K562 (cell line): ENCODE measurements around the gene LRRTM4. TPM values are rescaled to one million over a fixed set of nuclear protein-coding genes. Genes with fewer than 3 reads are reported as not detected.

Experiments
- ATAC-seq: fragments of 200-7000 bp; cut with Tn5 transposase; 3 replicates; pipeline ENCODE4 v1.9.1; 2020; ENCODE audit warnings: moderate library complexity
- BruUV-seq: library from RNA; stranded (reverse); fragments of 400-500 nt; replicated peaks from 2 replicates; lab custom pipeline; 2021; lab: Mats Ljungman, UMichigan
- CTCF ChIA-PET: fragments of 300-600 bp; formaldehyde crosslinking; extraction: SDS; loops from one replicate; lab custom pipeline; 2021; ENCODE audit warnings: low intra/inter-chr PET ratio; lab: Yijun Ruan, JAX
- POLR2A ChIA-PET: fragments of 300-600, 350-650 bp; sonication (Branson Sonifier 250); formaldehyde crosslinking; extraction: SDS; loops from one replicate; lab custom pipeline; 2021; ENCODE audit warnings: antibody characterized with exemption, inconsistent platforms; lab: Yijun Ruan, JAX
- DNase-seq, 4 experiments: peaks; one replicate each; pipeline versions ENCODE4 v3.0.0 to v3.0.0-alpha.2; 2011 to 2018; ENCODE audit warnings: low spot score in 3 of 4, mixed read lengths in 3 of 4; ENCODE audit errors: extremely low read depth in 1 of 4
- FAIRE-seq: peaks from 2 replicates; lab custom pipeline; 2011; peaks lifted over from hg19 to GRCh38; lab: Jason Lieb, UNC
- H2AFZ ChIP-seq: 2 replicates; pipeline ENCODE4 v1.6.0; 2011; ENCODE audit warnings: low read depth, low read length, control low read depth, inconsistent platforms
- H3K27ac ChIP-seq: fragments of 200-600 bp; 3 replicates; pipeline ENCODE4 v1.8.0; 2011; ENCODE audit warnings: low read depth, mild to moderate bottlenecking, control low read depth, inconsistent platforms, low read length, moderate library complexity, mixed read lengths; ENCODE audit errors: extremely low read depth
- H3K27me3 ChIP-seq, 2 experiments: fragments of 300-600 bp in 1 of 2; 2 replicates in 1 of 2; 3 replicates in 1 of 2; pipeline versions ENCODE4 v1.6.0 to v1.8.0; 2011; ENCODE audit warnings: inconsistent platforms in 2 of 2, low read length in 2 of 2, mild to moderate bottlenecking in 1 of 2, mixed read lengths in 1 of 2, moderate library complexity in 1 of 2; ENCODE audit not compliant: control insufficient read depth in 2 of 2, insufficient read depth in 2 of 2
- H3K36me3 ChIP-seq: fragments of 300-600 bp; 3 replicates; pipeline ENCODE4 v1.8.0; 2011; ENCODE audit warnings: mild to moderate bottlenecking, low read length, inconsistent platforms; ENCODE audit not compliant: control insufficient read depth, insufficient read depth
- H3K4me1 ChIP-seq, 2 experiments: fragments of 200-600 bp in 1 of 2; replicated peaks in 1 of 2; 2 replicates in 1 of 2; 3 replicates in 1 of 2; pipeline versions ENCODE4 v1.5.1 to v1.8.0; 2011; ENCODE audit warnings: inconsistent platforms in 2 of 2, low read length in 2 of 2, mild to moderate bottlenecking in 1 of 2, mixed read lengths in 1 of 2, moderate library complexity in 1 of 2; ENCODE audit not compliant: control insufficient read depth in 2 of 2, insufficient read depth in 2 of 2
- H3K4me2 ChIP-seq: 2 replicates; pipeline ENCODE4 v1.6.1; 2011; ENCODE audit warnings: low read length, control low read depth, inconsistent platforms, mixed read lengths; ENCODE audit not compliant: insufficient read depth
- H3K4me3 ChIP-seq: fragments of 200-600 bp; sonication (generic), shearing (Covaris generic); 2 replicates; pipeline ENCODE4 v1.5.1; 2016; ENCODE audit warnings: control low read depth, inconsistent platforms
- H3K79me2 ChIP-seq: fragments of 200-600 bp; 3 replicates; pipeline ENCODE4 v1.8.0; 2011; ENCODE audit warnings: low read length, inconsistent platforms; ENCODE audit not compliant: control insufficient read depth, insufficient read depth
- H3K9ac ChIP-seq, 2 experiments: 2 replicates each; pipeline versions ENCODE4 v1.6.0 to v1.6.1; 2011; ENCODE audit warnings: low read depth in 2 of 2, low read length in 2 of 2, control low read depth in 1 of 2, inconsistent platforms in 1 of 2, mild to moderate bottlenecking in 1 of 2, mixed read lengths in 1 of 2; ENCODE audit not compliant: insufficient read depth in 1 of 2
- H3K9me1 ChIP-seq: one replicate; pipeline ENCODE4 v1.6.0; 2011; ENCODE audit warnings: inconsistent platforms, mild to moderate bottlenecking, low read length, moderate library complexity; ENCODE audit not compliant: control insufficient read depth, insufficient read depth
- H3K9me3 ChIP-seq: replicated peaks from 2 replicates; pipeline ENCODE4 v1.5.1; 2011; ENCODE audit warnings: low read depth, low read length, inconsistent platforms; ENCODE audit not compliant: control insufficient read depth, insufficient read depth
- H4K20me1 ChIP-seq: replicated peaks from 2 replicates; pipeline ENCODE4 v1.6.1; 2011; ENCODE audit warnings: low read length, inconsistent platforms, mixed read lengths; ENCODE audit not compliant: control insufficient read depth, insufficient read depth
- ATF7 ChIP-seq: fragments of 450-650 bp; IDR thresholded peaks from 2 replicates; pipeline ENCODE4 v1.7.1; 2014; ENCODE audit warnings: mild to moderate bottlenecking, moderate library complexity
- GTF2F1 ChIP-seq: IDR thresholded peaks from 2 replicates; pipeline ENCODE4 v1.6.1; 2011; ENCODE audit warnings: low read depth, low read length, improper control_type of control experiment
- HDAC6 ChIP-seq: IDR thresholded peaks from 2 replicates; pipeline ENCODE4 v1.6.1; 2012; ENCODE audit warnings: low read depth, mild to moderate bottlenecking, control low read depth, inconsistent platforms, low read length, moderate library complexity
- HDAC8 ChIP-seq: fragments of 450-650 bp; IDR thresholded peaks from 2 replicates; pipeline ENCODE4 v1.6.1; 2016; ENCODE audit warnings: mild to moderate bottlenecking, missing genetic modification characterization, moderate library complexity, missing compliant biosample characterization
- HDGF ChIP-seq: fragments of 450-650 bp; IDR thresholded peaks from 2 replicates; pipeline ENCODE4 v1.6.1; 2016
- JUNB ChIP-seq: fragments of 450-650 bp; formaldehyde crosslinking; conservative IDR thresholded peaks from 2 replicates; pipeline ENCODE4 v1.4.0; 2020; ENCODE audit warnings: mild to moderate bottlenecking
- MBD2 ChIP-seq: sonication (generic); IDR thresholded peaks from 2 replicates; pipeline ENCODE4 v1.6.1; 2016; ENCODE audit warnings: low read depth, borderline replicate concordance
- MYNN ChIP-seq, 2 experiments: sonication (generic); formaldehyde crosslinking in 1 of 2; IDR thresholded peaks; 2 replicates each; pipeline versions ENCODE4 v1.5.0 to v1.6.1; 2016 to 2020; ENCODE audit warnings: antibody characterized with exemption in 1 of 2, missing genetic modification reagents in 1 of 2
- NCOA1 ChIP-seq: fragments of 450-650 bp; IDR thresholded peaks from 2 replicates; pipeline ENCODE4 v1.6.1; 2016; ENCODE audit warnings: low read depth
- XRCC3 ChIP-seq: fragments of 450-650 bp; IDR thresholded peaks from 2 replicates; pipeline ENCODE4 v1.6.1; 2017; ENCODE audit warnings: mild to moderate bottlenecking, moderate library complexity
- ZBTB8A ChIP-seq: fragments of 450-650 bp; IDR thresholded peaks from 2 replicates; pipeline ENCODE4 v1.6.1; 2018; ENCODE audit warnings: mild to moderate bottlenecking, moderate library complexity; ENCODE audit not compliant: partially characterized antibody
- ZNF165 ChIP-seq: fragments of 250-450 bp; sonication (Bioruptor Pico); IDR thresholded peaks from 2 replicates; pipeline ENCODE4 v1.4.0; 2020; ENCODE audit warnings: borderline replicate concordance
- ZNF316 ChIP-seq: fragments of 450-650 bp; IDR thresholded peaks from 2 replicates; pipeline ENCODE4 v1.6.1; 2016
- ZNF347 ChIP-seq: fragments of 450-650 bp; formaldehyde crosslinking; IDR thresholded peaks from 2 replicates; pipeline ENCODE4 v1.4.0; 2020; ENCODE audit warnings: low read depth, mild to moderate bottlenecking, moderate library complexity
- WGBS: fragments of 100-300 bp; shearing (Covaris generic); methylation state at CpG from one replicate; pipeline ENCODE4 v1.1.6; 2016; ENCODE audit warnings: low coverage, mixed read lengths; ENCODE audit not compliant: insufficient coverage; ENCODE audit errors: missing lambda C conversion rate; 5-methylcytosine and 5-hydroxymethylcytosine counted together
- in situ Hi-C: fragments of 300-500 bp; cut with MboI; formaldehyde crosslinking; loops from 4 replicates; pipeline ENCODE4 v1.15.0; 2018; ENCODE audit warnings: inconsistent platforms, mixed read lengths
- intact Hi-C: fragments of 100-400 bp; cut with micrococcal nuclease; formaldehyde crosslinking; loops from 2 replicates; pipeline ENCODE4 v1.14.2; 2022
- polyA plus RNA-seq, 8 experiments: library from polyadenylated mRNA; depleted of rRNA in 4 of 8; stranded (reverse) in 5 of 8; unstranded in 3 of 8; fragments of >200 nt; fragmentation: Nextera tagmentation in 2 of 8; fragmentation: Illumina TruSeq in 1 of 8; extraction: Ambion mirVana in 2 of 8; extraction: Trizol in 1 of 8; gene quantifications; 2 replicates each; pipeline versions ENCODE4 v1.2.1 to v1.2.3, GENCODE V29; 2011 to 2014; ENCODE audit warnings: inconsistent platforms in 1 of 8, missing spikeins in 1 of 8
- total RNA-seq, 7 experiments: library from RNA; depleted of rRNA in 6 of 7; stranded (reverse); fragments of >200 nt in 6 of 7; fragmentation: Illumina TruSeq in 2 of 7; extraction: Trizol in 2 of 7; gene quantifications; 2 replicates each; pipeline versions ENCODE4 v1.2.1 to v1.2.3, GENCODE V29; 2011 to 2021; ENCODE audit warnings: low replicate concordance in 1 of 7
- TF ChIP-seq, protein P1 (sequence below), 2 experiments: fragments of 450-650 bp; IDR thresholded peaks; 2 replicates each; pipeline ENCODE4 v1.6.1; 2018; ENCODE audit warnings: mild to moderate bottlenecking in 2 of 2, low read depth in 1 of 2; ENCODE audit not compliant: partially characterized antibody in 2 of 2
- TF ChIP-seq, protein P2 (sequence below): fragments of 250-450 bp; sonication (Bioruptor Pico); IDR thresholded peaks from 2 replicates; pipeline ENCODE4 v1.8.0; 2021; ENCODE audit warnings: moderate library complexity, mild to moderate bottlenecking, inconsistent platforms
- TF ChIP-seq, protein P3 (sequence below): fragments of 450-650 bp; conservative IDR thresholded peaks from 2 replicates; pipeline ENCODE4 v1.6.1; 2016; ENCODE audit warnings: missing genetic modification characterization, low read depth, mild to moderate bottlenecking, missing compliant biosample characterization, moderate library complexity
- TF ChIP-seq, protein P4 (sequence below): fragments of 450-650 bp; IDR thresholded peaks from 2 replicates; pipeline ENCODE4 v1.6.1; 2016; ENCODE audit warnings: antibody characterized with exemption

Gene LRRTM4
- total and polyA plus RNA-seq, 9 of the 15 experiments (the other 6 are each of a cell fraction or from before 2014, with no cell fraction given) = 0.04 TPM; not detected in 6

DNA sequence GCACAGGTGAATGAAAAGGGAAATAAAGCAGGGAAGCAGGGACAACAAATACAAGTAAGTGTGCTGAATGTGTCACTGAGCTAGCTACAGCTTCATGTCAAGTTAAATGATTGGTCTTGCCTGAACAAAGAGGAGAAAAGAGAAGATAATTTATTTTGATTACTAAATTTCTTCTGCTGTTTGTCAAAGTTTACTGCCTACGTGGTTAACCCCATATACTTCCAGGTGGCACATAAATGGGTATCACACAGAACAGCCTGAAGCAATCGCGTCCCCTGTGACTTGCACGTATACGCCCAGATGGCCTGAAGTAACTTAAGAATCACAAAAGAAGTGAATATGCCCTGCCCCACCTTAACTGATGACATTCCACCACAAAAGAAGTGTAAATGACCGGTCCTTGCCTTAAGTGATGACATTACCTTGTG lies 434.2 kb downstream of the LRRTM4 start (continued):
- TF ChIP-seq, protein P1, sequence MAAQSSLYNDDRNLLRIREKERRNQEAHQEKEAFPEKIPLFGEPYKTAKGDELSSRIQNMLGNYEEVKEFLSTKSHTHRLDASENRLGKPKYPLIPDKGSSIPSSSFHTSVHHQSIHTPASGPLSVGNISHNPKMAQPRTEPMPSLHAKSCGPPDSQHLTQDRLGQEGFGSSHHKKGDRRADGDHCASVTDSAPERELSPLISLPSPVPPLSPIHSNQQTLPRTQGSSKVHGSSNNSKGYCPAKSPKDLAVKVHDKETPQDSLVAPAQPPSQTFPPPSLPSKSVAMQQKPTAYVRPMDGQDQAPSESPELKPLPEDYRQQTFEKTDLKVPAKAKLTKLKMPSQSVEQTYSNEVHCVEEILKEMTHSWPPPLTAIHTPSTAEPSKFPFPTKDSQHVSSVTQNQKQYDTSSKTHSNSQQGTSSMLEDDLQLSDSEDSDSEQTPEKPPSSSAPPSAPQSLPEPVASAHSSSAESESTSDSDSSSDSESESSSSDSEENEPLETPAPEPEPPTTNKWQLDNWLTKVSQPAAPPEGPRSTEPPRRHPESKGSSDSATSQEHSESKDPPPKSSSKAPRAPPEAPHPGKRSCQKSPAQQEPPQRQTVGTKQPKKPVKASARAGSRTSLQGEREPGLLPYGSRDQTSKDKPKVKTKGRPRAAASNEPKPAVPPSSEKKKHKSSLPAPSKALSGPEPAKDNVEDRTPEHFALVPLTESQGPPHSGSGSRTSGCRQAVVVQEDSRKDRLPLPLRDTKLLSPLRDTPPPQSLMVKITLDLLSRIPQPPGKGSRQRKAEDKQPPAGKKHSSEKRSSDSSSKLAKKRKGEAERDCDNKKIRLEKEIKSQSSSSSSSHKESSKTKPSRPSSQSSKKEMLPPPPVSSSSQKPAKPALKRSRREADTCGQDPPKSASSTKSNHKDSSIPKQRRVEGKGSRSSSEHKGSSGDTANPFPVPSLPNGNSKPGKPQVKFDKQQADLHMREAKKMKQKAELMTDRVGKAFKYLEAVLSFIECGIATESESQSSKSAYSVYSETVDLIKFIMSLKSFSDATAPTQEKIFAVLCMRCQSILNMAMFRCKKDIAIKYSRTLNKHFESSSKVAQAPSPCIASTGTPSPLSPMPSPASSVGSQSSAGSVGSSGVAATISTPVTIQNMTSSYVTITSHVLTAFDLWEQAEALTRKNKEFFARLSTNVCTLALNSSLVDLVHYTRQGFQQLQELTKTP (IDR thresholded peaks at IDR 0.05; ENCODE audit: low read depth in 1 of 2, partially characterized antibody in 2 of 2) = no peak
- TF ChIP-seq MBD2 (no peak), ATF7 (no peak), JUNB (CRISPR knock-in tag) (no peak), GTF2F1 (no peak), MYNN (IDR thresholded peaks at IDR 0.05) (no peak), MYNN (CRISPR knock-in tag; IDR thresholded peaks at IDR 0.05) (no peak), XRCC3 (no peak), HDGF (no peak), ZBTB8A (no peak)

DNA sequence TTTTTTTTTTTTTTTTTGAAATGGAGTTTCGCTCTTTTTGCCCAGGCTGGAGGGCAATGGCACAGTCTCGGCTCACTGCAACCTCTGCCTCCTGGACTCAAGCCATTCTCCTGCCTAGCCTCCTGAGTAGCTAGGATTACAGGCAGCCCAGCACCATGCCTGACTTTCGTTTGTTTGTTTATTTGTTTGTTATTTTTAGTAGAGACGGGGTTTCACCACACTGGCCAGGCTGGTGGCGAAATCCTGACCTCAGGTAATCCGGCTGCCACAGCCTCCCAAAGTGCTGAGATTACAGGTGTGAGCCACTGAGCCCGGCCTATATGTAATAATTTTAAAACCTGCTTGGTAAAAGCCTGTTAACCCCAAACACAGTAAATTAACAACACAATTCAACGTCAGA lies 435.7 kb downstream of the LRRTM4 start:
- Histone ChIP-seq H3K27me3 (no peaks in the 10 kb centered on the region), H2AFZ (no peak overlapping the region), H3K9ac (no peak overlapping the region), H3K9me1 (no peaks in the 10 kb centered on the region), H3K4me1 (no peaks in the 10 kb centered on the region), H4K20me1 (no peaks in the 10 kb centered on the region), H3K79me2 (no peaks in the 10 kb centered on the region), H3K4me3 (no peak overlapping the region), H3K9me3 (no peaks in the 10 kb centered on the region), H3K36me3 (no peaks in the 10 kb centered on the region), H3K4me2 (no peak overlapping the region), H3K27ac (no peak overlapping the region)
- no TSS peak for BruUV-seq
- no peak for ATAC-seq
- under 1% methylated on average over 8 of the region's 8 CpGs for WGBS
- in situ Hi-C loops = no loop called here
- ChIA-PET CTCF (no interaction called here), POLR2A (no interaction called here)
- FAIRE-seq = no peak
- intact Hi-C loops = no loop called here
- no peak for DNase-seq
- TF ChIP-seq, protein P2, sequence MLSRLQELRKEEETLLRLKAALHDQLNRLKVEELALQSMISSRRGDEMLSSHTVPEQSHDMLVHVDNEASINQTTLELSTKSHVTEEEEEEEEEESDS = no peak
- TF ChIP-seq NCOA1 = no peak
- TF ChIP-seq ZNF165 = no peak
- TF ChIP-seq HDAC8 (tag) = no peak
- TF ChIP-seq, protein P3, sequence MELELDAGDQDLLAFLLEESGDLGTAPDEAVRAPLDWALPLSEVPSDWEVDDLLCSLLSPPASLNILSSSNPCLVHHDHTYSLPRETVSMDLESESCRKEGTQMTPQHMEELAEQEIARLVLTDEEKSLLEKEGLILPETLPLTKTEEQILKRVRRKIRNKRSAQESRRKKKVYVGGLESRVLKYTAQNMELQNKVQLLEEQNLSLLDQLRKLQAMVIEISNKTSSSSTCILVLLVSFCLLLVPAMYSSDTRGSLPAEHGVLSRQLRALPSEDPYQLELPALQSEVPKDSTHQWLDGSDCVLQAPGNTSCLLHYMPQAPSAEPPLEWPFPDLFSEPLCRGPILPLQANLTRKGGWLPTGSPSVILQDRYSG = no peak
- TF ChIP-seq, protein P4, sequence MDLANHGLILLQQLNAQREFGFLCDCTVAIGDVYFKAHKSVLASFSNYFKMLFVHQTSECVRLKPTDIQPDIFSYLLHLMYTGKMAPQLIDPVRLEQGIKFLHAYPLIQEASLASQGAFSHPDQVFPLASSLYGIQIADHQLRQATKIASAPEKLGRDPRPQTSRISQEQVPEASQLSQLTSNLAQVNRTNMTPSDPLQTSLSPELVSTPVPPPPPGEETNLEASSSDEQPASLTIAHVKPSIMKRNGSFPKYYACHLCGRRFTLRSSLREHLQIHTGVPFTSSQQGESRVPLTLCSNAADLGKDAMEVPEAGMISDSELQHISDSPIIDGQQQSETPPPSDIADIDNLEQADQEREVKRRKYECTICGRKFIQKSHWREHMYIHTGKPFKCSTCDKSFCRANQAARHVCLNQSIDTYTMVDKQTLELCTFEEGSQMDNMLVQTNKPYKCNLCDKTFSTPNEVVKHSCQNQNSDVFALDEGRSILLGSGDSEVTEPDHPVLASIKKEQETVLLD = no peak
- TF ChIP-seq HDAC6 = no peak
- TF ChIP-seq ZNF347 = no peak
- TF ChIP-seq ZNF316 = no peak
